ENCODE measurements around the gene TOMM70. TPM values are rescaled to one million over a fixed set of nuclear protein-coding genes. Genes with fewer than 3 reads are reported as not detected.
"Not testable (repeated sequence)": the region's sequence is repeated elsewhere in the genome, so short reads cannot be mapped to it uniquely, and the experiment has no call there.

The TOMM70 gene
- polyA plus RNA-seq, 4 donors = 16.2 to 72.0 (median 26.0) TPM

DNA sequence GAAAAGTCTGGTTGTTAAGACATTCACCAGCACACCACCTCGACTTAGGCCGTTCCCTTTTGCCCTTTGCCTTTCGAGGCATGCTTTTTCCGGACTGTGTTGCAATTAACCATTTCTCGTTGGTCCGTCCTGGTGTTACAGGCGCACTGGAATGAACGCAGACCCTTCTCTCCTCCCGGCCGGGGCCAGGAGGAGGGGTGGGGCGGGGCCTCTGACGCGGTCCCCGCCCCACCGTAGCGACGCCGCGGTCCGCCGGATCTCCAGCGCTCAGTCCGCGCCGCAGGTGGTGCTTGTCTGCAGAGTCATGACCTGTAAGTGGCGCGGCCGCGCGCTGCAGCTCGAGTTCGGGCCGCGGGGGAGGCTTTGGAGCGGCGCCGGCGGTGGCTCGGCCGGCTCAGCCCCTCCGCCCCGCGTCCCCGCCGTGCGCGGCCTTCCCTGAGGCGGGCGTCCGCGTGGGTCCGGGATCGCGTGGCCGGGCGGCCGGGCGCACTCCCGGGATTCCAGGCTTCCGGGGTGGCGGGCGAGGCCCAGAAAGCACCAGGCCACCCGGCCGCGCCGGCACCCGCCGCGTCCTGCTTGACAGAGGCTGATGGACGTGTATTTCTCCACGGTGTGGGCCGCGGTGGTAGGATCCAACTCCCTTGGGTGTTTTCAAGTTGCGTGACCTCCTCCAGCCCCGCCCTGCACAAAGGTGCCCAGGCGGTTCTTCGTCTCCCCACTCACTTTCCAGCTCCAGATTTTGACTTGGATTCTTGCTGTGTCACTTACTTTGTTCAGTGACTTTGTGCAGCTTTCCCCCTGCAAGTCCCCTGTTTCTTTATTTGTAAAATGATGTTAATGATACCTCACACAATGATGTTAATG is 66.2 kb downstream of the TOMM70 start, which contains the start of gene NIT2:
TSS of gene NIT2 (plus strand) at position 270 of the 864 bp plus-strand sequence. CDS start at position 305, 35 bp downstream.
- Histone ChIP-seq H3K4me1 (ENCODE audit: control insufficient read depth in 3 of 3, insufficient read depth in 2 of 3, low read depth in 1 of 3, low read length in 2 of 3) (peaks cover 0 to 14% (median 0%) of the 10 kb centered on the region in 3 donors), H3K4me3 (ENCODE audit: low read depth in 1 of 3, low read length in 3 of 3) (peak within 1 kb of the TSS; percentile 44 to 90 (median 64)), H3K9me3 (ENCODE audit: control insufficient read depth in 2 of 2, insufficient read depth in 1 of 2, low read depth in 1 of 2, low read length in 1 of 2) (no peaks in the 10 kb centered on the region), H3K27ac (ENCODE audit: low read depth in 1 of 3, low read length in 2 of 3) (peak within 1 kb of the TSS; percentile 59 to 86 (median 85)), H3K27me3 (ENCODE audit: control insufficient read depth in 3 of 3, insufficient read depth in 3 of 3, low read length in 3 of 3) (no peaks in the 10 kb centered on the region), H3K36me3 (ENCODE audit: control insufficient read depth in 3 of 3, insufficient read depth in 2 of 3, low read depth in 1 of 3, low read length in 3 of 3) (peaks cover 0 to 4% (median 3%) of the 10 kb centered on the region in 3 donors)
- no peak for FAIRE-seq
- peak; percentile 78 to 94 for DNase-seq
- 0 to 1% (median 0%) methylated on average over 63 to 77 of the region's 77 CpGs for WGBS, 3 donors

DNA sequence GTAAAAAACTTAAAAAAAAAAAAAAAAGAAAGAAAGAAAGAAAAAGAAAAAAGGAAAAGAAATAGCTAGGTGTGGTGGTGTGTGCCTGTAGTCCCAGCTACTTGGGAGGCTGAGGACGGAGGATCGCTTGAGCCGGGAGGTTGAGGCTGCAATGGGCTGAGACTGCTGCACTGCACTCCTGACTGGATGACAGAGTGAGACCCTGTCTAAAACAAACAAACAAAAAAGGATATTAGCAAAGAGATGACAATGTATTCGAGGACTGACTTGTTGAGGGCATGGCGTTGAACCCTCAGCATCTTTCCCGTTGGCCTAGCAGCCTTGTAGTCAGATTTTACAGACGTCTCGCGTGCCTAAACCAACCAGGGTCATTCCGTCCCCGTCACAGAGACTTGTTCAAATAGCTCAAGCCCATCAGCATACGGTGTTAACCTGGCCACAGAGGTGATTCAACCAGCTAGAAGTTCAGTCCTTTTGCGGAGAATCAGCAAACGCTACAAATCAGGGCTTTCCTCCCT is 66.9 kb downstream of the TOMM70 start:
- peaks cover 0 to 14% (median 0%) of the 10 kb centered on the region in 3 donors for H3K4me1 ChIP-seq (ENCODE audit: control insufficient read depth in 3 of 3, insufficient read depth in 2 of 3, low read depth in 1 of 3, low read length in 2 of 3)
- DNase-seq = no peak
- H3K9me3 ChIP-seq (ENCODE audit: control insufficient read depth in 2 of 2, insufficient read depth in 1 of 2, low read depth in 1 of 2, low read length in 1 of 2) = no peaks in the 10 kb centered on the region
- H3K27ac ChIP-seq (ENCODE audit: low read depth in 1 of 3, low read length in 2 of 3) = peak overlapping the region in 2 of 3 donors; percentile 62 to 85
- peaks cover 0 to 2% (median 0%) of the 10 kb centered on the region in 3 donors for H3K36me3 ChIP-seq (ENCODE audit: control insufficient read depth in 3 of 3, insufficient read depth in 2 of 3, low read depth in 1 of 3, low read length in 3 of 3)
- no peaks in the 10 kb centered on the region for H3K27me3 ChIP-seq (ENCODE audit: control insufficient read depth in 3 of 3, insufficient read depth in 3 of 3, low read length in 3 of 3)
- 30 to 40% (median 37%) methylated on average over 14 of the region's 14 CpGs for WGBS, 3 donors
- no peak for FAIRE-seq
- peak overlapping the region; percentile 44 to 90 (median 64) for H3K4me3 ChIP-seq (ENCODE audit: low read depth in 1 of 3, low read length in 3 of 3)

DNA sequence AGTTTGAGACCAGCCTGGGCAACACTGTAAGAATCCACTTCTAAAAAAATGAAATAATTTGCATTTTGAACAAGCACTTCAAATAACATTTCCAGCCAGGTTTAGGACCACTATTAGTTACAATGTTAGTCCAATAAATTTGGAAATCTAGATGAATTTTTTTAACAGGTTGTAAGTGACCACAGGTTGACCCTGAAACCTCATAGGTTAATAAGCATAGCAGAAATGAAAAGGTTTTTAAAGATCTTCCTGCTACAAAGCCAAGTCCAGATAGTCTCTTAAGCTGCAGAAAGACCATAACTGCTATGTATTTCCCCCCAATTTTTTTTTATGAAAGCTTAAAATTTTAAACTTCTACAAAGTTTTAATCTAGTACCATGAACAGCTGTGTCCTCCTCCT is 67.8 kb downstream of the TOMM70 start:
- FAIRE-seq (no peak), DNase-seq (no peak)
- Histone ChIP-seq H3K27me3 (ENCODE audit: control insufficient read depth in 3 of 3, insufficient read depth in 3 of 3, low read length in 3 of 3) (no peaks in the 10 kb centered on the region), H3K9me3 (ENCODE audit: control insufficient read depth in 2 of 2, insufficient read depth in 1 of 2, low read depth in 1 of 2, low read length in 1 of 2) (no peaks in the 10 kb centered on the region), H3K36me3 (ENCODE audit: control insufficient read depth in 3 of 3, insufficient read depth in 2 of 3, low read depth in 1 of 3, low read length in 3 of 3) (no peaks in the 10 kb centered on the region), H3K27ac (ENCODE audit: low read depth in 1 of 3, low read length in 2 of 3) (no peak overlapping the region), H3K4me3 (ENCODE audit: low read depth in 1 of 3, low read length in 3 of 3) (no peak overlapping the region), H3K4me1 (ENCODE audit: control insufficient read depth in 3 of 3, insufficient read depth in 2 of 3, low read depth in 1 of 3, low read length in 2 of 3) (peaks cover 0 to 8% (median 0%) of the 10 kb centered on the region in 3 donors)

DNA sequence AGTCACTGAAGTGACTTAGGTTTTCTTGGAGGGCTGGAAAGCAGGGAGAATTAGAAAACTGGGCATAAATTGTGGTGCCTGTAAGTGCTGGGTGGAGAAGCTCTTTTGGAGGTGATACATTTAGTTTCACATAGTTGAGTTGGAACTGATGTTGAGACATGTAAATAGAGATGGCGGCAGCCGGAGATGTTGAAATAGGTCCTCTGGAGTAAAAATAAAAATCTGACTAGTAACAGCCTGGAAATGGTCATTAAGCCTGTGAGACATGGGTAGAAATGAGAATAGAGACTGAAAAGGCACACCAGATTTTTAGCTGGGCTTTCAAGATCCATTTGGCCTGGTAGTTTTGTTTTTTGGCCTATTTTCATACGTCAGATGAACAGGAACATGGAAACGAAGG is 69.2 kb downstream of the TOMM70 start:
- Histone ChIP-seq H3K4me3 (ENCODE audit: low read depth in 1 of 3, low read length in 3 of 3) (no peak overlapping the region), H3K36me3 (ENCODE audit: control insufficient read depth in 3 of 3, insufficient read depth in 2 of 3, low read depth in 1 of 3, low read length in 3 of 3) (no peaks in the 10 kb centered on the region), H3K27me3 (ENCODE audit: control insufficient read depth in 3 of 3, insufficient read depth in 3 of 3, low read length in 3 of 3) (no peaks in the 10 kb centered on the region), H3K27ac (ENCODE audit: low read depth in 1 of 3, low read length in 2 of 3) (no peak overlapping the region), H3K9me3 (ENCODE audit: control insufficient read depth in 2 of 2, insufficient read depth in 1 of 2, low read depth in 1 of 2, low read length in 1 of 2) (no peaks in the 10 kb centered on the region), H3K4me1 (ENCODE audit: control insufficient read depth in 3 of 3, insufficient read depth in 2 of 3, low read depth in 1 of 3, low read length in 2 of 3) (peaks cover 0 to 8% (median 0%) of the 10 kb centered on the region in 3 donors)
- FAIRE-seq (no peak), DNase-seq (no peak)
- WGBS, 3 donors = 90 to 95% (median 95%) methylated on average over 4 of the region's 4 CpGs

DNA sequence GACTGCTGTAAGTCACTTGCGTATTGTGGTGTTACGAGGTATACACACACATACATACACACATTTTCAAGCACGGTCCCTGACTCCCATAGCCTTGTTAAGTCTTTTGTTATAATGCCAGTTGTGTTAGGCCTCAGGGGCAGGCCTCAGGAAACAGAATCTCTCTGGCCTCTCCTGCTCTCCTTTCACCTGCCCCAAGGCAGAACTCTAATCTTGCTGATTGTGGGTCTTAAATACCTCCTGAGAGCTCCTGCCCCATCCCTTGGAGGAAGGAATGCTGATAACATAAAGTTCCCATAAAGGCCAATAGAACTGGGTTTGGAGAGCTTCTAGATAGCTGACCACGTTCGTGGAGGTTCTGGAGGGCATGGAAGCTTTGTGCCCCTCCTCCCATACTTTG is 70.2 kb downstream of the TOMM70 start:
- FAIRE-seq (no peak), DNase-seq (no peak)
- no peaks in the 10 kb centered on the region for H3K27me3 ChIP-seq (ENCODE audit: control insufficient read depth in 3 of 3, insufficient read depth in 3 of 3, low read length in 3 of 3)
- H3K9me3 ChIP-seq (ENCODE audit: control insufficient read depth in 2 of 2, insufficient read depth in 1 of 2, low read depth in 1 of 2, low read length in 1 of 2) = no peaks in the 10 kb centered on the region
- H3K4me1 ChIP-seq (ENCODE audit: control insufficient read depth in 3 of 3, insufficient read depth in 2 of 3, low read depth in 1 of 3, low read length in 2 of 3) = peaks cover 0 to 3% (median 0%) of the 10 kb centered on the region in 3 donors
- peaks cover 0 to 3% (median 0%) of the 10 kb centered on the region in 3 donors for H3K36me3 ChIP-seq (ENCODE audit: control insufficient read depth in 3 of 3, insufficient read depth in 2 of 3, low read depth in 1 of 3, low read length in 3 of 3)
- H3K4me3 ChIP-seq (ENCODE audit: low read depth in 1 of 3, low read length in 3 of 3) = no peak overlapping the region
- 89 to 94% (median 93%) methylated on average over 5 of the region's 5 CpGs for WGBS, 3 donors
- no peak overlapping the region for H3K27ac ChIP-seq (ENCODE audit: low read depth in 1 of 3, low read length in 2 of 3)

DNA sequence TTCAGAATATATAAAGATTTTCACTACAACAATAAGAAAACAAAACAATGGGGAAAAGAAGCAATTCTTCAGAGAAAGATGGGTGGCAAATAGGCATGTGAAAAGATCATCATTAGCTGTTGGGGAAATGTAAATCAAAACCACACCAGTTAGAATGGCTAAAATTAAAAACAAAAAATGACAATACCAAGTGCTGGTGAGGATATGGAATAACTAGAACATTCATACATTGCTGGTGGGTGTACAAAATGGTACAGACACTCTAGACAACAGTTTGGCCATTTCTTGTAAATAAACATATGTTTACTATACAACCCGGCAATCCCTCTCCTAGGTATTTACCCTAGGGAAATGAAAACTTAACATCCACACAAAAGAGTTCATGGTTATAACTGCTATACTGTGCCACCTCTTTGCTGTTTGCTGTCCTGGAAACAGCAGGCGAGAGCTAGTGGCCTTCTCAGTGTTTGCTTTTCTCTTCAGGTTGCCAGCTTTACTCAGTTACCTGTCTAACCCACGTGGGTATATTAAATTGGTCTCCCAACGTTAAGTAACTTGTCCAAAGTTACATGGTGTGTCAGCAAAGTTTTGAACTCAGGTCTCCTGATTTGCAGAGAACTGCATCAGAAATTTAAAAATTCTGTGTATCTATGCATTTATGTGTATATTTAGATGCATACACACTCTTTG is 70.9 kb downstream of the TOMM70 start:
- H3K4me3 ChIP-seq (ENCODE audit: low read depth in 1 of 3, low read length in 3 of 3) = no peak overlapping the region
- WGBS, 3 donors = 72 to 82% (median 75%) methylated on average over 4 of the region's 4 CpGs
- H3K36me3 ChIP-seq (ENCODE audit: control insufficient read depth in 3 of 3, insufficient read depth in 2 of 3, low read depth in 1 of 3, low read length in 3 of 3) = peaks cover 0 to 5% (median 0%) of the 10 kb centered on the region in 3 donors
- H3K27me3 ChIP-seq (ENCODE audit: control insufficient read depth in 3 of 3, insufficient read depth in 3 of 3, low read length in 3 of 3) = no peaks in the 10 kb centered on the region
- FAIRE-seq (no peak), DNase-seq (no peak)
- H3K4me1 ChIP-seq (ENCODE audit: control insufficient read depth in 3 of 3, insufficient read depth in 2 of 3, low read depth in 1 of 3, low read length in 2 of 3) = no peaks in the 10 kb centered on the region
- H3K27ac ChIP-seq (ENCODE audit: low read depth in 1 of 3, low read length in 2 of 3) = no peak overlapping the region
- H3K9me3 ChIP-seq (ENCODE audit: control insufficient read depth in 2 of 2, insufficient read depth in 1 of 2, low read depth in 1 of 2, low read length in 1 of 2) = no peaks in the 10 kb centered on the region

DNA sequence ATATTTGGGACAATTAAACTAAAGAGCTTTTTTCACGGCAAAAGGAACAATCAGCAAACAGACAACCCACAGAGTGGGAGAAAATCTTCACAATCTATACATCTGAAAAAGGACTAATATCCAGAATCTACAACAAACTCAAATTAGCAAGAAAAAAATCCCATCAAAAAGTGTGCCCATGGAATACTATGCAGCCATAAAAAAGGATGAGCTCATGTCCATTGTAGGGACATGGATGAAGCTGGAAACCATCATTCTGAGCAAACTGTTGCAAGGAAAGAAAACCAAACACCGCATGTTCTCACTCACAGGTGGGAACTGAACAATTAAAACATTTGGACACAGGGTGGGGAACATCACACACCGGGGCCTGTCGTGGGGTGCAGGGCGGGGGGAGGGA is 73.5 kb downstream of the TOMM70 start:
- not testable (repeated sequence) for H3K4me3 ChIP-seq (ENCODE audit: low read depth in 1 of 3, low read length in 3 of 3); H3K27me3 ChIP-seq (ENCODE audit: control insufficient read depth in 3 of 3, insufficient read depth in 3 of 3, low read length in 3 of 3); H3K9me3 ChIP-seq (ENCODE audit: control insufficient read depth in 2 of 2, insufficient read depth in 1 of 2, low read depth in 1 of 2, low read length in 1 of 2); H3K36me3 ChIP-seq (ENCODE audit: control insufficient read depth in 3 of 3, insufficient read depth in 2 of 3, low read depth in 1 of 3, low read length in 3 of 3); H3K4me1 ChIP-seq (ENCODE audit: control insufficient read depth in 3 of 3, insufficient read depth in 2 of 3, low read depth in 1 of 3, low read length in 2 of 3); H3K27ac ChIP-seq (ENCODE audit: low read depth in 1 of 3, low read length in 2 of 3); FAIRE-seq; DNase-seq
- 97 to 99% (median 98%) methylated on average over 5 of the region's 5 CpGs for WGBS, 3 donors

DNA sequence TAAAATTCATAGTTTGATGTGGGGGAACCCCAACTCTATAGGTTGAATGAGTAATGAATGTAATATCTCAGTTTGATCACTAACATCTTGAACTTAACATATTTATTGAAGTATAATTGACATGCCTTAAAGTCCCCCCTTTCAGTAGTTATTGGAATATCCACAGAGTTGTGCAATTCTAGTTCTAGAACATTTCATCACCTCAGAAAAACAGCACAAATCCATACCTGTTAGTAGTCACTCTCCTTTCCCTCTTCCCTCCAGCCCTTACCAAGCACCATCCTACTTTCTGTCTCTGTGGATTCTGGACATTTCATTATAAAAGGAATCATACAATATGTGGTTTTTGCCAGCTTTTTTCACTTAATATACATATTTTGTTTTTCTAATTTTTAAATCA is 75.1 kb downstream of the TOMM70 start:
- FAIRE-seq (no peak), DNase-seq (no peak)
- H3K4me1 ChIP-seq (ENCODE audit: control insufficient read depth in 3 of 3, insufficient read depth in 2 of 3, low read depth in 1 of 3, low read length in 2 of 3) = no peaks in the 10 kb centered on the region
- H3K4me3 ChIP-seq (ENCODE audit: low read depth in 1 of 3, low read length in 3 of 3) = no peak overlapping the region
- peaks cover 0 to 9% (median 1%) of the 10 kb centered on the region in 3 donors for H3K36me3 ChIP-seq (ENCODE audit: control insufficient read depth in 3 of 3, insufficient read depth in 2 of 3, low read depth in 1 of 3, low read length in 3 of 3)
- no peaks in the 10 kb centered on the region for H3K9me3 ChIP-seq (ENCODE audit: control insufficient read depth in 2 of 2, insufficient read depth in 1 of 2, low read depth in 1 of 2, low read length in 1 of 2)
- H3K27ac ChIP-seq (ENCODE audit: low read depth in 1 of 3, low read length in 2 of 3) = no peak overlapping the region
- H3K27me3 ChIP-seq (ENCODE audit: control insufficient read depth in 3 of 3, insufficient read depth in 3 of 3, low read length in 3 of 3) = no peaks in the 10 kb centered on the region

All from small intestine (tissue), 7 donors.